A673 (cell line): Measurements from ENCODE around the gene CFAP92. TPM values are rescaled to one million over a fixed set of nuclear protein-coding genes. Genes with fewer than 3 reads are reported as not detected.

Experiments
- BruUV-seq: library from RNA; stranded (reverse); fragments of 400-500 nt; replicated peaks from 2 replicates; lab custom pipeline; 2021; lab: Mats Ljungman, UMichigan
- CTCF ChIA-PET: fragments of 300-600 bp; sonication (Branson Sonifier 250); formaldehyde crosslinking; loops from one replicate; lab custom pipeline; 2022; ENCODE audit warnings: antibody characterized with exemption; lab: Charles Lee
- POLR2A ChIA-PET: fragments of 300-600 bp; sonication (Branson Sonifier 250); formaldehyde crosslinking; loops from one replicate; lab custom pipeline; 2022; ENCODE audit warnings: antibody characterized with exemption; ENCODE audit not compliant: low non-redundant PET; lab: Charles Lee
- DNase-seq: peaks from one replicate; pipeline ENCODE4 v3.0.0-alpha.2; 2015; ENCODE audit warnings: low spot score
- H3K27ac ChIP-seq: fragments of 200-600 bp; sonication (generic); 2 replicates; pipeline ENCODE4 v1.5.1; 2016; ENCODE audit warnings: mixed run types, low read depth, mild to moderate bottlenecking, mixed read lengths, antibody characterized with exemption, low read length; ENCODE audit not compliant: poor library complexity, severe bottlenecking
- H3K27me3 ChIP-seq: fragments of 200-600 bp; sonication (generic); replicated peaks from 2 replicates; pipeline ENCODE4 v1.6.1; 2017; ENCODE audit warnings: mixed run types, low read depth, mild to moderate bottlenecking, mixed read lengths, antibody characterized with exemption, low read length; ENCODE audit not compliant: insufficient read depth, poor library complexity
- H3K36me3 ChIP-seq: fragments of 200-600 bp; sonication (generic); 2 replicates; pipeline ENCODE4 v1.6.1; 2016; ENCODE audit warnings: mixed run types, mild to moderate bottlenecking, mixed read lengths, antibody characterized with exemption, low read length; ENCODE audit not compliant: insufficient read depth, poor library complexity, severe bottlenecking
- H3K4me1 ChIP-seq: fragments of 200-600 bp; sonication (generic); 2 replicates; pipeline ENCODE4 v1.6.1; 2017; ENCODE audit warnings: mixed run types, mild to moderate bottlenecking, mixed read lengths, antibody characterized with exemption, low read length; ENCODE audit not compliant: insufficient read depth, poor library complexity, severe bottlenecking
- H3K4me3 ChIP-seq: fragments of 200-600 bp; sonication (generic); 2 replicates; pipeline ENCODE4 v1.5.1; 2016; ENCODE audit warnings: low read depth, mixed run types, mild to moderate bottlenecking, mixed read lengths, low read length; ENCODE audit not compliant: poor library complexity, severe bottlenecking
- H3K9me3 ChIP-seq: fragments of 200-600 bp; sonication (generic); 2 replicates; pipeline ENCODE4 v1.6.1; 2016; ENCODE audit warnings: mixed run types, low read depth, mild to moderate bottlenecking, mixed read lengths, antibody characterized with exemption, low read length; ENCODE audit not compliant: poor library complexity, severe bottlenecking
- CTCF ChIP-seq: fragments of 300-800, 200-600 bp; sonication (generic); conservative IDR thresholded peaks from 2 replicates; pipeline ENCODE4 v1.5.1; 2017; ENCODE audit warnings: low read depth, mild to moderate bottlenecking, antibody characterized with exemption, low read length, moderate library complexity, mixed read lengths
- EZH2 ChIP-seq: fragments of 200-600 bp; sonication (generic); IDR thresholded peaks from 2 replicates; pipeline ENCODE4 v1.6.1; 2017; ENCODE audit warnings: borderline replicate concordance, low read depth, mild to moderate bottlenecking, mixed read lengths, antibody characterized with exemption, low read length; ENCODE audit not compliant: poor library complexity, severe bottlenecking
- intact Hi-C: fragments of 100-400 bp; cut with micrococcal nuclease; formaldehyde crosslinking; loops from one replicate; pipeline ENCODE4 v1.10.0; 2022; ENCODE audit not compliant: unreplicated experiment
- total RNA-seq: library from RNA; stranded (reverse); gene quantifications from 2 replicates; pipeline ENCODE4 v1.2.3, GENCODE V29; 2021

Gene CFAP92
- total RNA-seq, 1 experiment from 2014 or later: not detected

- DNase-seq: no peak
- no peak overlapping the region for H3K4me3 ChIP-seq
- ChIA-PET POLR2A (no interaction called here), CTCF (no interaction called here)
- TF ChIP-seq EZH2: no peak
- TF ChIP-seq CTCF: no peak
- H3K9me3 ChIP-seq: no peaks in the 10 kb centered on the region
- no TSS peak for BruUV-seq
- H3K27ac ChIP-seq: no peak overlapping the region
- no peaks in the 10 kb centered on the region for H3K36me3 ChIP-seq
- intact Hi-C loops: no loop called here
- peaks cover 10% of the 10 kb centered on the region for H3K4me1 ChIP-seq
- peaks cover 33% of the 10 kb centered on the region for H3K27me3 ChIP-seq
These were observed 11.8 kb upstream of the CFAP92 start for GRCh38 chr3:129005526-129006303.

GRCh38 chr3:129004639-129005295 is 10.9 kb upstream of the CFAP92 start:
- intact Hi-C loops: no loop called here
- H3K9me3 ChIP-seq: no peaks in the 10 kb centered on the region
- peaks cover 10% of the 10 kb centered on the region for H3K4me1 ChIP-seq
- CTCF ChIA-PET: no interaction called here
- POLR2A ChIA-PET: no interaction called here
- no peak overlapping the region for H3K27ac ChIP-seq
- no peak overlapping the region for H3K4me3 ChIP-seq
- H3K36me3 ChIP-seq: no peaks in the 10 kb centered on the region
- TF ChIP-seq CTCF (no peak), EZH2 (no peak)
- peaks cover 41% of the 10 kb centered on the region for H3K27me3 ChIP-seq
- BruUV-seq: no TSS peak
- DNase-seq: no peak

GRCh38 chr3:129003578-129004112 is 9.8 kb upstream of the CFAP92 start:
- ChIA-PET POLR2A (no interaction called here), CTCF (interaction anchor here (0.7 kb wide), 1 partner anchor 1107 kb away, joined by 3 read pairs; no protein-coding TSS in a partner anchor)
- no peak for TF ChIP-seq CTCF
- TF ChIP-seq EZH2: no peak
- intact Hi-C loops: no loop called here
- no peak for DNase-seq
- peaks cover 17% of the 10 kb centered on the region for H3K4me1 ChIP-seq
- H3K9me3 ChIP-seq: no peaks in the 10 kb centered on the region
- H3K27me3 ChIP-seq: peaks cover 41% of the 10 kb centered on the region
- H3K27ac ChIP-seq: no peak overlapping the region
- H3K4me3 ChIP-seq: no peak overlapping the region
- no peaks in the 10 kb centered on the region for H3K36me3 ChIP-seq
- BruUV-seq: no TSS peak
